ENCODE data around the gene NEK7.
A peak's percentile ranks its signal among the peaks of the same experiment; 100 is the strongest.
"Not testable (repeated sequence)": the region's sequence is repeated elsewhere in the genome, so short reads cannot be mapped to it uniquely, and the experiment has no call there.

NEK7 gene

DNA sequence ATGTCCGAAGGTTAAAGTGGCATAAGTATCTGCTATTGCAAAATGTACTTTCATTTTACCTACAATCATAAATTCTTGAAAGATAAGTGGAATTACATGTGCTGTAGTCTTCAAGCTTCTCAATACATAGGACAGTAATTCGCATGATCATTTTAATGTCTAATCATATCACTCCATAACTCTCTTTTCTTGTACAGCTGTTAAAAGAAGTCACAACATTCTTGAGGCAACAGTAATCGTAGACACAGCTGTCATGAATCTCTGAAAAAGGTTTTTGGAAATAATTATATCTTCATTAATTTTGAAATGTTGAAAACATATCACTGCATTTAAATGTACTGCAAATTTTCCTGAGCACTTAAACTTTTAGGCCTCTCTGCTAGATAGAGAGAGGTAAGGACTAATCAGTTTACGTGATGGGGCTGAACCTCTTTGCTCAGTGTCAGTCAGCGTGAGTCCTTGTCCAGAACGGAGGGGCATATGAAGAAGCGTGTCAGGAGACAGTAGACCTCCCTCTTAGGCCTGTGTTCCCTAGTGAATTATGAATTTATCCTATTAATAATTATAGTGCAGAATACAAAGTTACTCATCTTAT is 133.4 kb downstream of the NEK7 start:
- no peak for DNase-seq (ENCODE audit: low spot score)

DNA sequence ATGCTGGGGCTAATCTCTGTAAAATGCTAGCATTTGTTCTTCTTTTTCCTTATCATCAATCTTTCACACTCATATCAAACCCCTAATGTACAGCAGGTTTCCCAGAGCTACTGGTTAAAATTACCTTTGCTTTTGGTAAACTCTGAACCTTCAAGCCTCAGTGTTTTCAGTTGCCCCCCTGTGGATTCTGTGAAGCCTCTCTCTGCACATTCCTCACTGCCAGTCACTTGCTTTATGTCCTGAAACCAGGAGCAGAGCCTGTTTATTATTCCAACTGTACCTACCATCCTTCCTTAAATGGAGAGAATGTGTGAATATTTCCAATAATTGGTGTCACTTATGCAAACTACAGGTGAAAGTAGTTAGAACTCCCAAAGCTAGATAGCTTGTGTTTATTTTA is 134.2 kb downstream of the NEK7 start:
- no peak for DNase-seq (ENCODE audit: low spot score)

DNA sequence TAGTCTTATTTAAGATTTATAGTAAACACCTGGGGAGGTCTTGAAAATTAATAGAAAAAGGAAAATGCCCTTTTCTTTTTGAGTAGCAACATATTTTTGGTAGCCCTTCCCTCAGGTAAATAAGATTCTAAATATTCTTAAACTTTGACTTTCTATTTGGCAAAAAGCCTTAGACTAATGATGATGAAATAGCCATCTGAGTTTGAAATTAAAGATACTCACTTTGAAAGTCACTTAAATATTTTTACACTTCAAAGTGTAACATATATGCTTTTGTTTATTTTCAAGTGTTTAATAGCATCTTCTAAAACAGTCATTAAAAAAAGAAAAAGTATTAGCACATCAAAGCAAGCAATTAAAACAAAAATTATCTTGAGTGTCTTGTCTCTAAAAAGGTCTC is 135.1 kb downstream of the NEK7 start:
- no peak for DNase-seq (ENCODE audit: low spot score)

DNA sequence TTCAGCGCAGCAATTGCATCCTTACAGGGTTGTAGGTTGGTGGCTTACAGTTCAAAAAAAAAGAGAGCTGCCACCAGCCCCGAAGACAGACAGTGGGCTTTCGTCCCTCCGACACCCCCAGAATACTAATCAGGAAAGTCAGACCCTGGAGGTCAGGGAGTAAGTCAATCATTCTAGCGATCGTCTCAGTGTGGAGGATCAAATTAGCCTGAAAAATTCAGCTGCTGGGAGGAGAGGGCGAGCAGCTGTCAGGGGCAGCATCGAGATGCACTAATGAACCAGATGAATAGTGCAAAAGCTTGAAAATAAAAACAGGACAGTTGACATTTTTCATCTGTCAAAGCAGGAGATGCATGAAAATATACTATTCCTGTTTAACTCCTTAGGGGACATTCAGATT is 138.4 kb downstream of the NEK7 start:
- no peak for DNase-seq (ENCODE audit: low spot score)

DNA sequence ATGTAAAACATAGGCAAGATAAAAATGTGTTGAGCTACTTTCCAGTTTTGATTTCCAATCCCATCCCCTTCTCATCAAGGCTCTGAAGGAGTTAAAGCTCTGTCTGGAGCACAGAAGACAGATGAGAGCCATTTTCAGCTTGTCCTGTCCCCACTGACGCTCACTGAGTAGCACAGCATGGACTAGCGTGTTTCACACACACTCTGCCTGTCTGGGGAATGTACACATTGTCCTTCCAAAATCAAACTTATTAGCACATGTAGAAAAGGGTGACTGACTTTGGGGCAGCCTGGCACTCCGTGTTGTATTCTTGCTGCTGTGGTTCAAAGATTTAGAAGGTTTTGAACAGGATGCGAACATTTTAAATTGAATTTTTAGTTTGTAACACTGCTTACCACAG is 139.2 kb downstream of the NEK7 start:
- no peak for DNase-seq (ENCODE audit: low spot score)

DNA sequence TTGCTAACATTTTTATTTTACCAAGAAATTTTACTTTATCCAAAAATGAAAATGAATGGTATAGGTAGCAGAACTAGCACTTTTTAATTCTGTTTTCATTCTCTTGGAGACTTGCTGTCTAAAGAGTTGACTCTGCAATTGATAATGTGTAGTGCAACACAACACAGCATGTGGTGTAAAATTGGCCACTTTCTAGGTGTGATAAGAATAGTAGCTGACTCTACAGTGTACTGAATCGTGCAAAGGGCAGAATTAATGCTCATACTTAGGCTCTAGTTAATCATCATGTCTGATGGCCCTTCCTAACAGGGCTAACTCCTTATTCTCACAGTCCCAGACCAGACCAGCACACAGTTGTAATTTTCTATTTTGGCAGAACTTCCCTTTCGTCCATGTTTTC is 140.5 kb downstream of the NEK7 start:
- no peak for DNase-seq (ENCODE audit: low spot score)

DNA sequence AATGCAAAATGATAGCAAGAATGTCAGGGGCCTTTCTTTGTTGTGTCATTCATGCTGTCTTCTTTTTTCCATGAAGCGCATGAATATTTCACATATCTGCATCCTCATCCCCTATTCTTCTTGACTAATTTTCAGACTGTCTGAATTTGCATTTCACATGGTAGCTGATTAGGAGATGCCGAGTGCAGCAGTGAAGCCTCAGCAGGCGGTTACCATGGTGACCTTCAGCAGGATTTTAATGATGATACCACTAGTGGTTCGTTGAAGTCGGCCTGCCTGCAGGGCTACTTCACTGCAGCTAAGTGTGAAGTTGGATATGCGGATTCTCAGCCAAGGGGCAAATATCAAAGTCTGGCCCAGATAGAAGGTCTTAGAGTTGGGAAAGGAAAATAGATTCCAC is 141.8 kb downstream of the NEK7 start:
- no peak for DNase-seq (ENCODE audit: low spot score)

DNA sequence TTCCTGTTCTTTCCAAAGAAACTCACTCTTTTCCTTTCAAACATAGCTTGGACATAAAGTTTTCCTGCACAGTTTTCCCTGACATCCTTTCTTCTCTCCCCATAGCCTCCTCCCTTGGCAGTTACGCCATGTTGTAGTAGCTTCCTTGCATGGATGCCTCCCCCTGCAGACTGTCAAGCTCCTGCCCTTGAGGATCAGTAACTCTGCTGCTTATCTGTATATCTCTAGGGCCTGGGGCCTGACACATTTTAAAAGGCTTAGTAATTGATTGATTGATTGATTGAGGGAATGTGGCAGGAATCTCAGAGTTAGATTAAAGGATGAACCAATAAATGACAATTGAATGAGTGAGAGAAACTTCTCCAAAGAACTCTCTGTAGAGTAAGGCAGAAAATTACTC is 143.7 kb downstream of the NEK7 start:
- no peak for DNase-seq (ENCODE audit: low spot score)

DNA sequence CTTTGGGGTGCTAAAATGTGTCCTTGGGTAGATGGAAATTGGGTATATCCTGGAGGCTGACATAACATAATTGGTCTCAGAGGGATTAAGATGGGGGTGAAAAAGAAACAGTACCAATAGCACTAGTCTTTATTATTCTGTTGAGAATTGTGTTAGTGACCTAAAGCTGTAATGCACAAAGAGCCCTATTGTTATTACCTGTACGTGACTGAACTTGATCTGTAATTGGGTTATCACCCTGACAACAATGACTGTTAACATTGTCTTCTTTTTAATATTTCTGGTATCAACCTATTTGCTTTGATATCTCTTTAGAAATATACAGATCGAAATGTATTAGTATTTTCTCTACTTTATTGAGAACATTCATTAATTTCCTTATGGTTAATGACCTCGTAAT is 147.6 kb downstream of the NEK7 start:
- no peak for DNase-seq (ENCODE audit: low spot score)

DNA sequence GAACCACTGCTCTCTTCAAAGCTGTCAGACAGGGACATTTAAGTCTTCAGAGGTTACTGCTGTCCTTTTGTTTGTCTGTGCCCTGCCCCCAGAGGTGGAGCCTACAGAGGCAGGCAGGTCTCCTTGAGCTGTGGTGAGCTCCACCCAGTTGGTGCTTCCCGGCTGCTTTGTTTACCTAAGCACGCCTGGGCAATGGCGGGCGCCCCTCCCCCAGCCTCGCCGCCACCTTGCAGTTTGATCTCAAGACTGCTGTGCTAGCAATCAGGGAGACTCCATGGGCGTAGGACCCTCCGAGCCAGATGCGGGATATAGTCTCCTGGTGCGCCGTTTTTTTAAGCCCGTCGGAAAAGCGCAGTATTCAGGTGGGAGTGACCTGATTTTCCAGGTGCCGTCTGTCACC is 158.0 kb downstream of the NEK7 start:
- DNase-seq (ENCODE audit: low spot score) = not testable (repeated sequence)

DNA sequence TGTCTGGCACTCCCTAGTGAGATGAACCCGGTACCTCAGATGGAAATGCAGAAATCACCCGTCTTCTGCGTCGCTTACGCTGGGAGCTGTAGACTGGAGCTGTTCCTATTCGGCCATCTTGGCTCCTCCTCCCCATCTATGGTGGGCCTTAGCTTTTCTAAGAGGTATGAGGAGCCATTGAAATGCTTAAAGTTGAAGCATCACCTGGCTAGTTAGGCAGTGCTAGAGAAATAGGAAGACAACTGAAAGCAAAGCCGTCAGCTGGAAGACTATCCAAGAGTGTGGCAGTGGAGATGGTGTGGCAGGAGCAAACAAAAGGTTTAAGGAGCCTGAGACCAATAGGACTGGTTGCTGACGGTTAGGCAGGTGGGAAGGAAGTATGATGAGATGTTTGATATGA is 158.5 kb downstream of the NEK7 start:
- DNase-seq (ENCODE audit: low spot score) = not testable (repeated sequence)

DNA sequence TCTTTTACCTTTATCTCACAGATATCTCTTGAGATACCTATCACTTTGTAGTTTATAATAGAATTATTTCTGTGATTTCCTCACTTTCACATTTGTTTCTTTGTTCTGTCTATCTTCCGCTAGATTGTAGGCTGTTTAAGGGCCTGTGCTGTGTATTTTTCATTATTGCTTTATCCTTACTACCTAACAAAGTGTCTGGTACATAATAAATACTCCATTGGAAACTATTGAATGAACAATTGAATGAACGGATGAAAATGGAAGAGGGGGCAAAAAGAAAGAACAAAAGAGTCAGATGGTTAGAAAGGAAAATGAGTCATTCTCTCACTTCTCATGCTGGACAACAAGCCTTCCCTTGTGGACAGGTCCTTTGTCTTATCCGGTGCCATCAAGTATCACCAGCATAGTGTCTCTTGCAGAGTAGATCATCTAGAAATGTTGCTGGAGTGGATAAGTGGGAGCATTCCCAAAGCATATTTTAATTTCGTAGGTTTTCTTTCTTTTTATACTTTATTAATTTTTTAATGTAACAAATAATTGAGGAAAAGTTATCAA is 159.8 kb downstream of the NEK7 start:
- no peak for DNase-seq (ENCODE audit: low spot score)

DNA sequence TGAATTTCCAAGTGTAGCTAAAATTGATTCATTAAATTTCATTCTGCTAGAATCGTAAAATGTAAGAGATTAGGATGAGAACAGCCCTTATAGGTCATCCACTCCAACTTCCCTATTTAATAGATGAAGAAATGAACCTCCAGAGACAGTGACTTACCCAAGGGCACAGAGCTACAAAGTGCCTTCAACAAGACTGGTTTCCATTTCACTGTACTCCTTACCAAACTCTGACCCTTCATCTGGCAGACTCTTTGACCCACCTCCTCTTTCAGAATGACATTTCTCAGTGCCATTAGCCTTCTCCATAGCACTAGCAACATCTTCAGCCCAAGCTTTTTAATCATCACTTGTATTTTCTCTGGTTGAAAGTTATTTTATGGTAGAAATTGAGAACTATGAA is 161.3 kb downstream of the NEK7 start:
- DNase-seq (ENCODE audit: low spot score) = no peak

DNA sequence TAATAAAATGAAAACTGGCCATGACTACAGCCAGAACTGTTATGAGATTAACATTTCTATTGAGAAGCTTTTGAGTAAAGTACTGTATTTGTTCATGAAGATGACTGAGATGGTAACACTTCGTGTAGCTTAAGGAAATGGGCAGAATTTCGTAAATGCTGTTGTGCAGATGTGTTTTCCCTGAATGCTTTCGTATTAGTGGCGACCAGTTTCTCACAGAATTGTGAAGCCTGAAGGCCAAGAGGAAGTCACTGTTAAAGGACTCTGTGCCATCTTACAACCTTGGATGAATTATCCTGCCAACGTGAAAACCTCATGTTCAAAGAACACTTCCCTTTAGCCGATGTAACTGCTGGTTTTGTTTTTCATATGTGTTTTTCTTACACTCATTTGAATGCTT is 164.0 kb downstream of the NEK7 start:
- DNase-seq (ENCODE audit: low spot score) = no peak

DNA sequence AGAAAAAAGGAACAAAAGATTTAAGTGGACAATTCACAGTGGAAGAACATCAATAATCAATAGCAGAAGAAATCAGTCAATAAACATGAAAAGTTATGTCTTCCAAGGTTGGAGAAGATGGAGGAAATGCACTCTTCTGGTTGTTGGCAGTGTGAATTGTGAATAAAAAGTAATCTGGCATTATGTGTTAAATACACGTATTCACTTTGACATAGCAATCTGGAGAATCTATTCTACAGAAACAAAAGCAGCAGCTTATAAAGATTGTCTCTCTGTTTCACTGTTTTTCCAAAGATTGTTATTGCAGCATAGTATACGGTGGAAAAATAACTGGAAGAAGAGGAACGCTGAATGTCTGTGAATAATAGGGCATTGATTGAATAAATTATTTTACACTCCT is 169.4 kb downstream of the NEK7 start:
- DNase-seq (ENCODE audit: low spot score) = no peak

DNA sequence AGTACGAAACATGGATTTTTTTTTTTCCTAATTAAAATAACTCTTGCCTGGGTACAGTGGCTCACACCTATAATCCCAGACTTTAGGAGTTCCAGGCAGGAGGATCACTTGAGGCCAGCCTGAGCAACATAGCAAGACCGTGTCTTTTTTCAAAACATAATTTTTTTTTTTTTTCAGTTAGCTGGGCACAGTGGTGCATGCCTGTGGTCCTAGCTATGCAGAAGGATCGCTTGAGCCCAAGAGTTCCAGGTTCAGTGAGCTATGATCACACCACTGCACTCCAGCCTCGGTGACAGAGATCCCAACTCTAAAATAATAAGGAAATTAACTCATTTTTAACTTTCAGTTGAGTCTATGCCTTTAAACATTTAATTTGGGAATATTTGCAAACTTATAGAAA is 170.1 kb downstream of the NEK7 start:
- no peak for DNase-seq (ENCODE audit: low spot score)

DNA sequence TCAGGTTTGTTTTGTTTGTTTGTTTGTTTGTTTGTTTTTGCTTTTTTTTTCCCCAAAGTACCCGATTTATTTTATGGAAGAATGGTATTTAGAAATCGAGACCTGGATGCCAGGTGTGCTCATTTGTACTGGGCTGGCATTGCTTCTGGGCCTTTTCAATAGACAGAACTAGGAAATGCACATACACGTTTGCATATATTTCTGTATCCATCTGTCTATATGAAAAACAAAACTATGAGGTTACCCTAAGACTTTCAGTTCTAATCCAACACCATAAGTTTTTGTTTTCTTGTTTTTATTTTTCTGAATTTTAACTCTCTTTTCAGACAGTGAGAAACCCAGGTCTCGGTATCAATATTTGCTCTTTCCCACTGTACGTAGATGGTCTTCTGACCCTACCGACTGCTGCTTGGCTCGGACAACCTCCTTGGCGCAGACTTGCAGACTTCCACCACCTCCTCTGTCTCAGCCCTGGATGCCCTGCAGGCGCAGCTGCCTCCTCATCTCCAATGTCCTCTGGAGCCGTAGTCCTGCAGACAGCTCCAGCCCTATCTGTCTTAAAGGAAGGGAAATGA is 171.7 kb downstream of the NEK7 start:
- DNase-seq (ENCODE audit: low spot score) = no peak

DNA sequence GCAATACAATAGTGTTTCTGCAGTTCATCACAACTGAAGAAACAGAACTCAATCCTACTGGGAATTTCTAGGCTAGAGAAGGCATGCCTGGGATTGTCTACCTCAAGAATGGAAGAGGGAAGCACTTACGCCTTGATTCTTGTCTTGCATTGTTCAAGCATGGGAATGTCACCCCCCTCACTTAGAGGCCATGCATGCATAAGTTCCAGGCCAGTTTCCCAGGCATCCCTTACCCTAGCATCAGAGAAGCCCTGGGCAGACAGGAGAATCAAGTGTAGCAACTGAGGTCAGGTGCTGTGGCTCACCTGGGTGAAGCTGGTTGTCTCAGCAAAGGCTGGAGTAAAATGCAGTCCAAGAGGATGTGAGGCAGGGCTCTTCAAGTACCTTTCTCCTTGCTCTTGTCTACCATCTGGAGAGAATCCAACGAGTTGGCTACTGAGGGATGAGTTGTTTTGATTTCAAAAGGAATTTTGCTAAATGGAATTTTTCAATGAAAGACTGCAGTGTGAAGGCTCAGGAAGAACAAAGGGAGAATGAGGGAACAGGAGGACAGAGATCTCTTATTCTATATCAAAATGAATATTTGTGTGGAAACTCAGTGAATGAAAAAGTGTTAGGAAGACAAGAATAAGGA is 174.3 kb downstream of the NEK7 start:
- DNase-seq (ENCODE audit: low spot score) = no peak

DNA sequence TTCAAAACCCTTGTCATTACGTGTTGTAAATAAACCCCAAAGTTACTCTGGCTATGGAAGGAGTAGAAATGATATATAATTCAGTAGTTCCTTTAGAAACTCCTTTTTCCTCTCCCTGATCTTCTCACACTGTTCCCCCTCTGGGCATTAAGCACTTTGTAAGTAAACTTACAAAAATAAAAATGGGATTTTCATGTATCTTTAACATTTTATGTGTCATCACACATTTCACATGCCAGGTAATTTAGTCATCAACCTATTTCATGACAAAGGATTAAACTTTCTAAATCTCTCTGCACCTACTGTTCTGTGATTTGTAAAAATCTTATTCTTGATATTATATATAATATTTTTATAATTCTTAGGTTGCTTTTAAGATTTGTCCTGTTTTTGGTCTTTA is 176.9 kb downstream of the NEK7 start:
- DNase-seq (ENCODE audit: low spot score) = peak; percentile 2

DNA sequence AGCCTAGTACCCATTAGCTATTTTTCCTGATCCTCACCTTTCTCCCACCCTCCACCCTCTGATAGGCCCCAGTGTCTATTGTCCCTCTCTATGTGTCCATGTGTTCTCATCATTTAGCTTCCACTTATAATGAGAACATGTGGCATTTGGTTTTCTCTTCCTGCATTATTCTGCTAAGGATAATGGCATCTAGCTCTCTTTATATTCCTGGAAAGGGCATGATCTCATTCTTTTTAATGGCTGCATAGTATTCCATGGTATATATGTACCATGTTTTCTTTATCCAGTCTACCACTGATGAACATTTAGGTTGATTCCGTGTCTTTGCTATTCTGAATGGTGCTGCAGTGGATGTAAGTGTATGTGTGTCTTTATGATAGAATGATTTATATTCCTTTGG is 178.9 kb downstream of the NEK7 start:
- no peak for DNase-seq (ENCODE audit: low spot score)

DNA sequence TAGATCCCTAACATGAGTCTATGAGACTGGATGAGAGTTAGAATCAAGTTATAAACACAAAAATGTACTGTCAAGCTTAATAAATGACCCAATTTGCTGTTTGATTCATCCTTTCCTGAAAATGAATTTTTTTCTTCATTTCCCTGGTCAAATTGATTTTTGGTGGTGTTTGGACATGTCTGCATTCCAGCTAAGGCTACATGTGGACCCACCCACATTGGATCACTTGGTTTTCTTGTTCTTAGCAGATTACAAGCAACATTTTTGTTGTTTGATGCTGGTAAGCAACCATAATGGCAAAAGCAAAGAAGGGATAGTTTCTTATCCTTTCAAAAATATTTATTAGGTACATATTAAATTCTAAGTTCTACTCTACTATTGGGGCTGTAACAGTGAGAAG is 181.1 kb downstream of the NEK7 start:
- no peak for DNase-seq (ENCODE audit: low spot score)

DNA sequence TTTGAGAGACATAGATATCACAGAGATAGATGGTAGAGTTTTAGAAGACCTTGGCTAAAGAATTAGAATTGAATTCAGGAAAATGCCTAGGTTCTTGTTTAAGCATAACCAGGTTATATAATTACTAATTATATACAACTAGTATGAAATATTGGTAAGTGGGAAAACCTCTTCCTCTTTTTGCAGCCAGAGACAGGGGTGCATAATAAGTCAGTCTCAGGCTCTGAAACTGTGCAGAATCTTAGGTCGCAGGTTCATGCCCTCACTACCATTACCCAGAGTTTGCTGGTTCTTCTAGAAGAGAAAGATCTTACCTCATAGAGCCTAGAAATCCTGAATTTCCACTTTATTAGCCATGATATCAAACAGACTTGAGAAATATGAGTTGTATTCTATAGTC is 183.3 kb downstream of the NEK7 start:
- DNase-seq (ENCODE audit: low spot score) = no peak

DNA sequence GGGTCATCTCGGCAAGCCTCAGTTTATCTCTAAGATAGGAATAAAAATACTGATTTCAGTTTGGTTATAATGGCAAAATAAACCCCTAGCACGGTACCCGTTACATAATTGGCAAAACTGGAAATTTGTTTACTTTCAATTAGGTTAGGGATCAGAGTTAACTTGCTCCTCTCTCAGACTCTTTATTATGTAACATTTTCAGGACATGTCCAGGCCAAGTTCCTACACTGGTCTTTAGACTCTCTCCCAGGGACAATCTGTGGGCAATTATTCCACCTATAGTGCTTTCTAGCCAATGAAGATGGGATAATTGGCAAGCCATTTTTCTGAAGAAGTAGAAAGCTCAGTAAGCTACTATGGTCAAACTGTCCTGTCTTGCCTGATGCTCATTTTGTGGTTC is 189.4 kb downstream of the NEK7 start:
- DNase-seq (ENCODE audit: low spot score) = no peak

DNA sequence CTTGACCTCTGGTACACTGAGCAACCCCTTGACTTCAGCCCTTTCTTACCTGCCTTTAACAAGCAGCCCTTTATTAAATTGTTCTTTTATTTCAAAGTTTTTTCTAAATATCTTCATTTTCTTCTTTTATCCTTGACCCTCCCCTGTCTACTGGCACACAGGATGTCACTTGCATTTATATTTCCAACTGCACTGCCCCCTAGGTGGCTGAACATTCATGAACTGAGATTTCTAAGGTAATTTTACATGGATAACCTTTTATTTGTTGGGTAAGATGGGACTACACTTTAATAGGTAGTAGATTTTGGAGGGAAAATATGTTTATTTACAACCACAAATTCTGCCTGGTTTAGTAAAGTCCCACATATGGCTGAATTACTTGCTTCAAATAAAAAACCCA is 193.7 kb downstream of the NEK7 start:
- no peak for DNase-seq (ENCODE audit: low spot score)
